Gastrocnemius medialis (tissue), 4 donors: ENCODE data around the gene GABARAP. TPM values are rescaled to one million over a fixed set of nuclear protein-coding genes. Genes with fewer than 3 reads are reported as not detected.

Source experiments
- ATAC-seq, 2 donors: fragments of 150-250 bp; one replicate each; pipeline ENCODE4 v1.9.1; 2016
- DNase-seq, 2 donors: peaks; one replicate each; pipeline ENCODE4 v3.0.0-alpha.2; 2019
- H3K27ac ChIP-seq, 4 donors: fragments of 200-600 bp; sonication (generic); 1 replicate in 1 of 4; 2 replicates in 3 of 4; pipeline ENCODE4 v1.5.1; 2016 to 2018; ENCODE audit warnings: mild to moderate bottlenecking in 2 of 4, moderate library complexity in 1 of 4
- H3K27me3 ChIP-seq, 3 donors: fragments of 200-600 bp; sonication (generic) in 2 of 3; 1 replicate in 1 of 3; 2 replicates in 2 of 3; pipeline versions ENCODE4 v1.5.1 to v1.6.0; 2016 to 2019; ENCODE audit warnings: mild to moderate bottlenecking in 1 of 3, moderate library complexity in 1 of 3
- H3K36me3 ChIP-seq, 2 donors: fragments of 200-600 bp; sonication (generic) in 1 of 2; one replicate each; pipeline ENCODE4 v1.5.1; 2017 to 2018
- H3K4me1 ChIP-seq, 2 donors: fragments of 200-600 bp; sonication (generic) in 1 of 2; one replicate each; pipeline ENCODE4 v1.5.1; 2016 to 2017; ENCODE audit warnings: mild to moderate bottlenecking in 2 of 2
- H3K4me3 ChIP-seq, 4 donors: fragments of 200-600 bp; sonication (generic) in 3 of 4; 1 replicate in 1 of 4; 2 replicates in 3 of 4; pipeline ENCODE4 v1.5.1; 2016 to 2019; ENCODE audit warnings: mild to moderate bottlenecking in 2 of 4
- H3K9me3 ChIP-seq, 3 donors: fragments of 200-600 bp; sonication (generic) in 2 of 3; 1 replicate in 1 of 3; 2 replicates in 2 of 3; pipeline ENCODE4 v1.5.1; 2016 to 2019
- POLR2A ChIP-seq, 2 donors: fragments of 450-650 bp; IDR thresholded peaks; one replicate each; pipeline ENCODE4 v1.6.1; 2017; ENCODE audit warnings: antibody characterized with exemption in 2 of 2, mild to moderate bottlenecking in 2 of 2, moderate library complexity in 2 of 2
- in situ Hi-C, 4 donors: fragments of 200-750 bp; cut with MboI; loops; one replicate each; pipeline versions ENCODE4 v1.15.0 to v1.8.0; 2017; ENCODE audit warnings: low sequenced_read_pairs in 4 of 4
- intact Hi-C: fragments of 100-400 bp; cut with DNase I; formaldehyde crosslinking; loops from one replicate; pipeline ENCODE4 v1.15.1; 2023; ENCODE audit warnings: low total_unique reads
- total RNA-seq, 4 donors: library from RNA; depleted of rRNA; stranded (reverse); fragments of >200 nt; gene quantifications; one replicate each; pipeline versions ENCODE4 v1.1.0 to v1.2.3, GENCODE V29; 2016
- TF ChIP-seq, protein P1 (sequence below), 5 experiments: fragments of 450-650 bp in 3 of 5; fragments of 200-600 bp in 2 of 5; sonication (generic) in 2 of 5; IDR thresholded peaks in 4 of 5; conservative IDR thresholded peaks in 1 of 5; 1 replicate in 4 of 5; 2 replicates in 1 of 5; pipeline ENCODE4 v1.5.1; 2016 to 2019; ENCODE audit warnings: antibody characterized with exemption in 5 of 5, mild to moderate bottlenecking in 3 of 5, moderate library complexity in 3 of 5

Gene GABARAP
- total RNA-seq, 4 donors from 2014 or later = 207 to 626 (median 258) TPM

DNA sequence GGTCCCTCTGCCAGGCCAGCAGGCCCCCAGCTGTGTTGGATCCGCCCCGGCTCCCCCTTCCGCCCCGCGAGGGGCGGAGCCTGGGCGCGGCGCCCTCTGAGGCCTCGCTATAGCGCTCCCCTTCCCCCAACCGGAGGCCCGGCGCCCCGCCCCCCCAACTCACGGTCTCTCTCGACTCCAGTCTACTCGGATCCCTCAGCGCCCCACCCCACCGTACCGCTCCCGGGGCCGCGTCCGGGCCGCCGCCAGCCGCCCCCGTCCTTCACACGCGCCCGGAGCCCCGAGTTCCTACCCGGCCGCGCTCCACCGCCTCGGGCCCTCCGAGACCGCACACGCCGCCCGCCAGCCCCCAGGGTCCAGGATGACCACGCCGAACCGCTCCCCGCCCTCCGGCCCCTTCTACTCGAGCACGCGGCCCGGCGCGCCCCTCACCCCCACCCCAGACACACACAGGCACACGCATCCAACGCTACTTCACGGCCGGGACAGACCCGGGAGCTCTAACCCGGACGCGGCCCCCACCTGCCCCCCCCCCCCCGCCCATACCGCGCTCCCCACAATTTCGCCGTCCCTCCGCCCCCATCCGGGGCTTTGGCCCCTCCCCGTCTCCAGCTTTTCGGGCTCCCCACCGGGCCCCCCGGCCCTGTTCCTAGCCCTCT, 4.4 kb downstream of the GABARAP start:
- Histone ChIP-seq H3K27ac (peak overlapping the region; percentile 92 to 99 (median 95)), H3K4me3 (peak overlapping the region; percentile 78 to 100 (median 98)), H3K9me3 (no peaks in the 10 kb centered on the region), H3K36me3 (peaks cover 0 to 29% of the 10 kb centered on the region in 2 donors), H3K4me1 (peaks cover 38 to 47% of the 10 kb centered on the region in 2 donors), H3K27me3 (no peaks in the 10 kb centered on the region)
- peak; percentile 63 to 74 for DNase-seq
- intact Hi-C loops = loop anchor here (5.0 kb wide), 1 partner anchor 604 kb away; no protein-coding TSS in a partner anchor
- no peak for ATAC-seq
- in situ Hi-C loops = no loop called here
- TF ChIP-seq, protein P1, sequence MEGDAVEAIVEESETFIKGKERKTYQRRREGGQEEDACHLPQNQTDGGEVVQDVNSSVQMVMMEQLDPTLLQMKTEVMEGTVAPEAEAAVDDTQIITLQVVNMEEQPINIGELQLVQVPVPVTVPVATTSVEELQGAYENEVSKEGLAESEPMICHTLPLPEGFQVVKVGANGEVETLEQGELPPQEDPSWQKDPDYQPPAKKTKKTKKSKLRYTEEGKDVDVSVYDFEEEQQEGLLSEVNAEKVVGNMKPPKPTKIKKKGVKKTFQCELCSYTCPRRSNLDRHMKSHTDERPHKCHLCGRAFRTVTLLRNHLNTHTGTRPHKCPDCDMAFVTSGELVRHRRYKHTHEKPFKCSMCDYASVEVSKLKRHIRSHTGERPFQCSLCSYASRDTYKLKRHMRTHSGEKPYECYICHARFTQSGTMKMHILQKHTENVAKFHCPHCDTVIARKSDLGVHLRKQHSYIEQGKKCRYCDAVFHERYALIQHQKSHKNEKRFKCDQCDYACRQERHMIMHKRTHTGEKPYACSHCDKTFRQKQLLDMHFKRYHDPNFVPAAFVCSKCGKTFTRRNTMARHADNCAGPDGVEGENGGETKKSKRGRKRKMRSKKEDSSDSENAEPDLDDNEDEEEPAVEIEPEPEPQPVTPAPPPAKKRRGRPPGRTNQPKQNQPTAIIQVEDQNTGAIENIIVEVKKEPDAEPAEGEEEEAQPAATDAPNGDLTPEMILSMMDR (IDR thresholded peaks at IDR 0.05 in 4 of 5, conservative IDR thresholded peaks at IDR 0.05 in 1 of 5) = no peak
- TF ChIP-seq POLR2A (IDR thresholded peaks at IDR 0.05) = peak; percentile 11 to 14

DNA sequence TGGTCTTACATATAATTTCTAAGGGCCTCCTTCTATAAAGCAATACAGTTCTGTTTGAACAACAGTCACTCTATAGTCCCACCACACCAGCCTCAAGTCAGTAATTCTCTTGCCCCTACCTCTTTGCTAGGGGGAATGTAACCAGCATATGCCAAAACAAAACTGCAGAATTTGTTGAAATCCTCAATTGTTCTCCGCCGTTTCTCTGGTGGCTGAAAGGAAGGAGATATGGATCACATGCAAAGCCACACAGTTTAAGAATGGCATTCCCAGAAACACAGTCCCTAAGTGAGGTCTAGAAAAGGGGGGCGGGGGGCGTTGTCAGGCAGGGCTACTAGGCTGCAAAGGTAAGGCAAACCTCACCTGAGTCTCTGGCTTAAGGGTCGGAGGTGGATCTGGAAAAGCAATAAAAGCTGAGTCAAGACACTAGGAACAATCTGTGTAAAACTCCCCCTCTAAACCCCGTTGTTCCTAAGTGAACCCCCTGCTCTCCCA, 4.9 kb downstream of the GABARAP start:
- intact Hi-C loops = loop anchor here (5.0 kb wide), 1 partner anchor 605 kb away; no protein-coding TSS in a partner anchor
- Histone ChIP-seq H3K27me3 (no peaks in the 10 kb centered on the region), H3K36me3 (peaks cover 0 to 29% of the 10 kb centered on the region in 2 donors), H3K9me3 (no peaks in the 10 kb centered on the region), H3K4me3 (peak overlapping the region; percentile 78 to 100 (median 98)), H3K27ac (peak overlapping the region; percentile 92 to 99 (median 95)), H3K4me1 (peaks cover 44 to 53% of the 10 kb centered on the region in 2 donors)
- TF ChIP-seq, protein P1 (IDR thresholded peaks at IDR 0.05 in 4 of 5, conservative IDR thresholded peaks at IDR 0.05 in 1 of 5) = no peak
- no peak for TF ChIP-seq POLR2A (IDR thresholded peaks at IDR 0.05)
- in situ Hi-C loops = no loop called here
- ATAC-seq = no peak
- no peak for DNase-seq

DNA sequence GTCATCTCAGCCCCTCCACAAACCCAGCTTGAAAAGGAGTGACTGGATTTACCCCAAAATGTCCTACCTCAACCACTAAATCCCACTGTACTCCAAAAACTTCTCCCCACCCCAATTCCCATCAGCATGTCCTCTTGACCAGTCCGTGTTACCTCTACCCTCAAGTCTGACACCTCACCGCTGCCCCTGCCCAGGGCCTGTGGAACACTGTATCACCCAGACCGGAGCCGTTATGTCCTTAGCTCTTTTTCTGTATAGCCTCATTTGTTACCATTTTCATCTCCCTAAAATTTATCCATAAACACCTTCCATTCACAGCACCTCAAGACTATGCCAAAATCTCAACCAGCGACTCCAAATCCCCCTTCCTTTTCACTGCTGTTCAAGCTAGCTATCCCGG, 5.4 kb downstream of the GABARAP start:
- Histone ChIP-seq H3K27ac (peak overlapping the region; percentile 92 to 99 (median 95)), H3K9me3 (no peaks in the 10 kb centered on the region), H3K4me3 (no peak overlapping the region), H3K36me3 (peaks cover 0 to 29% of the 10 kb centered on the region in 2 donors), H3K27me3 (no peaks in the 10 kb centered on the region), H3K4me1 (peaks cover 49 to 58% of the 10 kb centered on the region in 2 donors)
- DNase-seq = no peak
- TF ChIP-seq, protein P1 (IDR thresholded peaks at IDR 0.05 in 4 of 5, conservative IDR thresholded peaks at IDR 0.05 in 1 of 5) = no peak
- TF ChIP-seq POLR2A (IDR thresholded peaks at IDR 0.05) = no peak
- in situ Hi-C loops = no loop called here
- intact Hi-C loops = loop anchor here (5.0 kb wide), 1 partner anchor 605 kb away; no protein-coding TSS in a partner anchor
- no peak for ATAC-seq

DNA sequence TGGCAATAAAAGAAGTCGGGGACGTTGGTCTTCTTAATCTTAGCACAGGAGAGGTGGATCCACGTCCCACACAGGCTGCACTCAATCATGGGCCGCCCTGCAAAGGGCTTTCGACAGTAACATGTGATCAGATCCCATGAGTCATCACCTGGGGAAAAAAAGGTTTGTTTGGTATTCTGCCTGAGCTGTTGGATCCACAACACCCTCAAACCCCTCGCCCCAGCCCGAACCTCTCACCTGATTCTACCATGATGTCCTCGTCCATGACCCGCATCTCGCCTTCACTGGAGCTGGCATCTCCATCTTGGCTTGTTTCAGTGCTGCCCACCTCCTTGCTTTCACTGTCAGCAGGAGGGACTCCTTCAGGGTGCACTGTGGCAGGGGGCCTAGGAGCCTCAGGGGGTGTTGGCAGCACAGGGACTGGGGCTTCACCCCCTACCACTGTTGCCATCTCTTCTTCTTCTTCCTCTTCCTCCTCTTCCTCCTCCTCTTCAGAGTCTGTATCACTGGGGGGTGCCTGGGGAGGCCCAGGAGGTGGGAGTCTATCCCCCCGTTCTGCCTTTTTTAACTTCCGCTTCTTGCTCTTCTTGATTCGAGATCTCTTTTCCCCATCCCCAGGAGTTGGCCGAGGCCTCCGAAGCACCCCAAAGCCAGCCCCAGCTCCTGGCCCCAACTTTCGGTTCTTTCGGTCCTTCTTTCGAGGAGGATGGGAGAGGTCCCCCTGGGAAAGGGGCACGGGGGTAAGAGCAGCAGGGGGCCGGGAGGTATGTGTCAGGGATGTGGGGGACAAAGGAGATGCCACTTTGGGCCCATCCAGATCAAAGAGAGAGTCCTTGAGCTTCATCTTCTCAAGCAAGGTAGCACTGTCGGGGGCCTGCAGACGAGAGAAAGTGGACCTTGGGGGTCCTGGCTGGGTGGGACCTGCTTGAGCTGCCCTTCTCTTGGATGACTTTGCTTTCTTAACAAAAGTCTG, 6.3 kb downstream of the GABARAP start:
- no peaks in the 10 kb centered on the region for H3K27me3 ChIP-seq
- TF ChIP-seq, protein P1 (IDR thresholded peaks at IDR 0.05 in 4 of 5, conservative IDR thresholded peaks at IDR 0.05 in 1 of 5) = no peak
- no peak for TF ChIP-seq POLR2A (IDR thresholded peaks at IDR 0.05)
- ATAC-seq (no peak), DNase-seq (peak in 1 of 2 donors; percentile 9)
- peak overlapping the region; percentile 88 to 99 (median 95) for H3K27ac ChIP-seq
- intact Hi-C loops = loop anchor here (2.0 to 5.0 kb wide), 2 partner anchors 15 to 606 kb away; no protein-coding TSS in a partner anchor
- no peak overlapping the region for H3K4me3 ChIP-seq
- H3K36me3 ChIP-seq = peaks cover 0 to 26% of the 10 kb centered on the region in 2 donors
- in situ Hi-C loops = no loop called here
- H3K4me1 ChIP-seq = peaks cover 42 to 57% of the 10 kb centered on the region in 2 donors
- H3K9me3 ChIP-seq = no peaks in the 10 kb centered on the region
